ENCODE measurements around the gene TMEM229A.

GRCh38 chr7:124056234-124056633 is 23.4 kb upstream of the TMEM229A start:
- no peak for TF ChIP-seq CTCF (IDR thresholded peaks at IDR 0.05)
- TF ChIP-seq POLR2A (IDR thresholded peaks at IDR 0.05), result no peak
